GM18870 (cell line): ENCODE measurements around the gene RRH.

ENCODE experiments used
- ATAC-seq: cut with Tn5 transposase; IDR thresholded peaks from one replicate; pipeline ENCODE4 v1.9.1; 2021; ENCODE audit warnings: moderate library complexity; ENCODE audit not compliant: unreplicated experiment

Gene RRH

DNA sequence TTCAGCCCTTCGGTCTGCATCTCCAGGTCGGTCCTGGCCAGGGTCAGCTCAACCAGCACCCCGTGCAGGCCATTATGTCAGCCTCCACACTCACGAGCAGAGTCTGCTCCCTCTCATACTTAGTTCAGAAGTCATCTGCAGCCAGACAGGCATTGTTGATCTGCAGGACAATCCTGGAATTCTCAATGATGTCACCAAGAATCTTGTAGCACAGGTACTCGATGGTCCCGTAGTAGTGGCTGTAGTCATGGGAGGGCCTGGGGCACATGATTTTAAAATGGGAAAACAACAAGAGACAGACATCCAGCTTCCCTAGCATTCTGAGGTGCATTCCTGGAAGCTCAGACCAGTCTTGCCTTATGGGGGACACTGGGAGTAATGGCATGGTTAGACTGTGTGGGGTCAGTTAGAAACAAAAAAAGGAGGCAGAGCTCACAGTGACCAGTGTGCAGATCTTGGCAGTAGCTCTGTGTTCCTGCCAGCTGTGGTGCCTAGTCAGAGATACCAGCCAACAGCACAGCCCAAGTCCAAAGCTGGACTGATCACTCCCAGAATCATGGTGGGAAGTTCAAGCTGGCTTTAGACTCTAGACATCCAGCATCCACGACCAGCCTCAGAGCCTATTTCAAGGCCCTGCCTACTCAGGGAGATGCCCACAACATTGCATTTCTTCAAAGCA, 52.0 kb downstream of the RRH start:
- no peak for ATAC-seq

DNA sequence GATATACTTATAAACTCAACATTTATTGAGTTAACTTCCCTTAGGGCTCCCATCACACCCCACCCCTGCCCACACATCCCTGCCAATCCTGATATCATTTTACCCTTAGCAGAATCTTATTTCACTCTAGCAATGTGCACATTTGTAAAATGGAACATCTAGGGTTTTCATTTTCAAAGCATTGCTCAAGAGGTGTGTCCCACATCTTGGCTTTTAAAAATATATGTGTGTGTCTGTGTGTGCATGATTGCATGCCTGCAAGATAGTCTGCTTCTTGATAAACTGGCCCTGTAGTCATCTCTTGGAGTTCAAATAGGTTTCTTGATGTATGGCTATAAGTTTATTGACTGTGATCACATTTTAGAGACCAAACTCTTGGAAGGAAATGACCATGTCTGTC, 58.5 kb downstream of the RRH start:
- no peak for ATAC-seq

DNA sequence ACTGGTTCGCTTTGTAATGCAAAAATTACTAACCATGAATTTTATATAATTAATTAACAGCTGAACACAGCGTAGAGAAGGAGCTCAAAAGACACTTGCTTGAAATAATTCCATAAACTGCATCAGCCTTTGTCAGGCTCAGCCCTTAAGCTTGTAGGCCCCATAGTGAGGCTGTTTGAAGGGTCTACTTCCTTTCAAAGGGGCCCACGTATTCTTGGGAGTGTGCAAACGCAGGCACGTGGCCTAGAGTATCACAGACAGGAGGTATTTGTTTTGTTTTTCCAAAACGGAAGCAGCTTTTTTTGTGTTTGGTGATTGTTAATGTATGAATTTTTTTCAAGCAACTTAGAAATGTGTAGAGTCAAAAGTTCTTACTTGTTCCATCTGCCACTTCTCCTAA, 59.3 kb downstream of the RRH start:
- ATAC-seq, result no peak

DNA sequence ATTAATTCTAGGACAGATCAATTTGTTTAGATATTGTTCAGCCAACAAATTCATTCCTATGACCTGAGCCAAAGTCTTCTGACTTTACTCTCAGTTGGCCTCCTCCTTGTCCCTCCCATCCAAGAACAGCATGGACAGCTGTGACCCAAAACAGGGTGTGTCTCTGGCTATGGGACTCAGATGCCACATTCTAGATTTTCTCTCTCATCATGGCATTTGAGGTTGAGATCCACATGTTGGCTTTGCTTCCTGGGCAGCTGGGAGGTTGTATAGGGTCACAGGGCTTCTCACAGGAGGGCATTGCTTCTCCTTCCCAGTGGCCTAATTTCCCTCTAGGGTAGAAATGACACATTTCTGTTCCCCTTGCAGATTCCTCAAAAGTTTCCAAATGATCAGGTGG, 62.3 kb downstream of the RRH start:
- ATAC-seq, result no peak
